ENCODE results near the gene PLD5. TPM values are rescaled to one million over a fixed set of nuclear protein-coding genes. Genes with fewer than 3 reads are reported as not detected.
"Not testable (repeated sequence)": the region's sequence is repeated elsewhere in the genome, so short reads cannot be mapped to it uniquely, and the experiment has no call there.

The PLD5 gene
- total RNA-seq, 1 donor, result not detected

- not testable (repeated sequence) for H3K4me2 ChIP-seq (ENCODE audit: insufficient read depth, low read length); H3K4me3 ChIP-seq (ENCODE audit: insufficient read depth, low read length); H3K9me3 ChIP-seq (ENCODE audit: low read depth, low read length); H3K4me1 ChIP-seq (ENCODE audit: insufficient read depth, low read length); H2AFZ ChIP-seq (ENCODE audit: low read length); DNase-seq (ENCODE audit: insufficient read length, low spot score, missing footprints); H3K36me3 ChIP-seq (ENCODE audit: insufficient read depth, low read length); H3K27ac ChIP-seq (ENCODE audit: low read depth, low read length); H3K27me3 ChIP-seq (ENCODE audit: insufficient read depth, low read length); H3K79me2 ChIP-seq (ENCODE audit: insufficient read depth, low read length); H4K20me1 ChIP-seq (ENCODE audit: insufficient read depth, low read length)
These were observed 247.7 kb downstream of the PLD5 start for GRCh38 chr1:242276769-242277168.

- not testable (repeated sequence) for H4K20me1 ChIP-seq (ENCODE audit: insufficient read depth, low read length); H3K79me2 ChIP-seq (ENCODE audit: insufficient read depth, low read length); H3K4me1 ChIP-seq (ENCODE audit: insufficient read depth, low read length); H3K4me2 ChIP-seq (ENCODE audit: insufficient read depth, low read length); H3K4me3 ChIP-seq (ENCODE audit: insufficient read depth, low read length); H3K27ac ChIP-seq (ENCODE audit: low read depth, low read length); H2AFZ ChIP-seq (ENCODE audit: low read length); H3K9me3 ChIP-seq (ENCODE audit: low read depth, low read length); DNase-seq (ENCODE audit: insufficient read length, low spot score, missing footprints); H3K27me3 ChIP-seq (ENCODE audit: insufficient read depth, low read length); H3K36me3 ChIP-seq (ENCODE audit: insufficient read depth, low read length)
These were observed 257.5 kb downstream of the PLD5 start for GRCh38 chr1:242267004-242267403.

GRCh38 chr1:242264419-242264818, 260.1 kb downstream of the PLD5 start:
- H3K4me1 ChIP-seq (ENCODE audit: insufficient read depth, low read length); DNase-seq (ENCODE audit: insufficient read length, low spot score, missing footprints); H3K79me2 ChIP-seq (ENCODE audit: insufficient read depth, low read length); H3K9me3 ChIP-seq (ENCODE audit: low read depth, low read length); H3K4me2 ChIP-seq (ENCODE audit: insufficient read depth, low read length); H4K20me1 ChIP-seq (ENCODE audit: insufficient read depth, low read length); H3K36me3 ChIP-seq (ENCODE audit: insufficient read depth, low read length); H3K4me3 ChIP-seq (ENCODE audit: insufficient read depth, low read length); H3K27ac ChIP-seq (ENCODE audit: low read depth, low read length); H2AFZ ChIP-seq (ENCODE audit: low read length); H3K27me3 ChIP-seq (ENCODE audit: insufficient read depth, low read length): not testable (repeated sequence)

- Histone ChIP-seq H3K4me2 (ENCODE audit: insufficient read depth, low read length) (no peak overlapping the region), H3K27me3 (ENCODE audit: insufficient read depth, low read length) (no peaks in the 10 kb centered on the region), H3K4me3 (ENCODE audit: insufficient read depth, low read length) (no peak overlapping the region), H3K79me2 (ENCODE audit: insufficient read depth, low read length) (no peaks in the 10 kb centered on the region), H2AFZ (ENCODE audit: low read length) (no peak overlapping the region), H3K36me3 (ENCODE audit: insufficient read depth, low read length) (no peaks in the 10 kb centered on the region), H3K27ac (ENCODE audit: low read depth, low read length) (no peak overlapping the region), H3K9me3 (ENCODE audit: low read depth, low read length) (no peaks in the 10 kb centered on the region), H4K20me1 (ENCODE audit: insufficient read depth, low read length) (no peaks in the 10 kb centered on the region), H3K4me1 (ENCODE audit: insufficient read depth, low read length) (no peaks in the 10 kb centered on the region)
- TF ChIP-seq CTCF (IDR thresholded peaks at IDR 0.05; ENCODE audit: extremely low read depth, low read depth, low read length), result no peak
- no peak for DNase-seq (ENCODE audit: insufficient read length, low spot score, missing footprints)
These were observed 279.2 kb downstream of the PLD5 start for GRCh38 chr1:242245255-242245654.

GRCh38 chr1:242243472-242243871, 281.0 kb downstream of the PLD5 start:
- no peak for TF ChIP-seq CTCF (IDR thresholded peaks at IDR 0.05; ENCODE audit: extremely low read depth, low read depth, low read length)
- no peaks in the 10 kb centered on the region for H3K4me1 ChIP-seq (ENCODE audit: insufficient read depth, low read length)
- H3K27ac ChIP-seq (ENCODE audit: low read depth, low read length), result no peak overlapping the region
- DNase-seq (ENCODE audit: insufficient read length, low spot score, missing footprints), result no peak
- H3K9me3 ChIP-seq (ENCODE audit: low read depth, low read length), result no peaks in the 10 kb centered on the region
- H4K20me1 ChIP-seq (ENCODE audit: insufficient read depth, low read length), result no peaks in the 10 kb centered on the region
- no peak overlapping the region for H3K4me2 ChIP-seq (ENCODE audit: insufficient read depth, low read length)
- H3K36me3 ChIP-seq (ENCODE audit: insufficient read depth, low read length), result no peaks in the 10 kb centered on the region
- H2AFZ ChIP-seq (ENCODE audit: low read length), result no peak overlapping the region
- H3K27me3 ChIP-seq (ENCODE audit: insufficient read depth, low read length), result no peaks in the 10 kb centered on the region
- H3K79me2 ChIP-seq (ENCODE audit: insufficient read depth, low read length), result no peaks in the 10 kb centered on the region
- no peak overlapping the region for H3K4me3 ChIP-seq (ENCODE audit: insufficient read depth, low read length)

Data from osteoblast (primary cell).